CD4-positive, alpha-beta T cell treated with Interleukin-21 for 1 hour (primary cell): ENCODE data around the gene GPC3.

Experiments used
- DNase-seq: peaks from one replicate; pipeline ENCODE4 v3.0.0-alpha.2; 2020

Gene GPC3

DNA sequence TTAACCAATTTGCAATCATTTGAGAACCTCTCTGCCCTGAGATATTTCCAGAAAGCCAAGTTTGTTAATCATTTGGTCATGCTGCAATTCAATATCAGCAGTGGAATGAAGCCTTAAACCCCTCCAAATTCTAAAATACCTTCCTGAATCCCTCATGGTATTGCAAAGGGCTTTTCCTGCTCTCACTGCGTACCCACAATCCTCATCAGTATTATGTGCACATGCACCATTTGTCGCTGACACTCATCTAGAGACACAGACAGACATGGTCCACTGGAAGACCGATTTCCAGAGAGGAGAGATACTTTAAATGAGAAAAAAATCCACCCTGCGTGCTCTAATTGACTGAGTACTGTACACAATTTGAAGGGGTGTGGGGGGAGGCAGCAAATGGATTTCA, 104.4 kb downstream of the GPC3 start:
- DNase-seq = no peak

DNA sequence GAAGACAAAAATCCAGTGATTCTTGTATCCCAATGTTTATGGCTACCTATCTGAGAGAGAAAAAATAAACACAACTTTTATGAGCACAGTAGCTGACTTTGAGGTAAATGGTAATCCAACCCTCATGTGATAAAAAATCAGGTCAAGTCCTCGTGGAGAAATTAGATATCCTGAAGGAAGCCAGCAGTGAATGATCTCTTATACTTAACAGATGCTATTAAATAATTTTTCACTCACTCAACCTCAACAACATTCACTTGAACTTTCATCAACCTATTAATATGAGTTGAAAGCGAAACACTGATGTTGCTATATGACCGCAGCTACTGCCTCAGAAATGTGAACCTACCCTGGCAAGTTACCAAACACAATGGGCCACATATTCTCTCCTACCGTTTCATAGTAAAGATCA, 105.4 kb downstream of the GPC3 start:
- DNase-seq = no peak

- DNase-seq = no peak
These were observed 106.7 kb downstream of the GPC3 start for GRCh38 chrX:133878710-133879109.

GRCh38 chrX:133876646-133877045, 108.7 kb downstream of the GPC3 start:
- DNase-seq = no peak

DNA sequence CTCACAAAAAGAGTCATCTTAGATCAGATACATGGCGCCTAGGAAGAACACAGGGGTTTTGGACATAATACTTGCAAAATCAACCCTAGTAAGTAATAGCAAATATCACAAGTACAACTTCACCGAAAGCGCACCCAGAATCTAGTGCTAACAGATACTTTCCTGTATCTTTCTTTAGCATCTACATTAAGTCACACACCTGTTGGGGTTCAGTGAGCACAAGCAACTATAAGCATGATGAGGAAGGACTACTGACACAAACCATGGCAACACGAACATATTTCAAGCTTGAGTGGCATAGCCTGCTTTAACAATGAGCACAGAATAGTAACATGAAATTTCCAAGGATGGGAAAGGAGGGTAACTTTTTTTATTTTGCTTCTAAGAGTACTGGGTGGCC, 116.1 kb downstream of the GPC3 start:
- no peak for DNase-seq

DNA sequence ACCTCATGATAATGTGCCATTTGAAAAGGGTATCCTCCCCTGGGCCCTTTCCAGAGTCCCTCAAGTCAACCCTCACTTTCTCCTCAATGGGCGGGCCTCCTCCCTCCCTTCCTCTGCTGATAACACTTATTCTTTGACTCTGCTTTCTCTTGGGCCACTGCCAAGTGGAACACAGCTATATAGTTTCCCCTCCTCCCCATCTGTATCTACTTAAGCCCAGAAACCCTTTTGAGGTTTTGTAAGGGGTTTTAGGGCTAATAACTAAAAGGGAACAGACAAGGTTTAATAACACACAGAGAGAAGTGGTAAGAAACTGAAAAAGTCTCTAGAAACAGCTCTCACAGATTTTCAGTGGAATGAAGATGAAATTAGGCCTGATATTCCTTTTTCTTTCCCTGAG, 116.7 kb downstream of the GPC3 start:
- DNase-seq = no peak

DNA sequence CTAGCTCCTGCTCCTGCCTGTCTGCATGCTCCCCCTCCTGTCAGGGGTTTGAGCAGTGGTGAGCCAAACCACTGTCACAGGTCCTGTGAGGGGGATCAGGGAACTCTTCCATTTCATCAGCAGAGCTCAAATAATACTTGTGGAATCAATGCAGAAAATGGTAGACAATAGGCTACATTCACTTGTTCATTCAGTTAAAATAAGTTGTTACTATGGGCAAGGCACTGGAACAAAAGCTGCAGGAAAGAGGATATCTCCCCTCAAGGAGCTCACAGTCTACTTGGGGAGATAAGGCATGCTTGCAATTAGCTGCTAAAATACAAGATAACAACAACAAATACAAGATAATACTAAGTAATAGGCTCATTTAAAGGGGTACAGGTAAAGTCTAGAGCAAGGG, 117.1 kb downstream of the GPC3 start:
- DNase-seq = no peak

DNA sequence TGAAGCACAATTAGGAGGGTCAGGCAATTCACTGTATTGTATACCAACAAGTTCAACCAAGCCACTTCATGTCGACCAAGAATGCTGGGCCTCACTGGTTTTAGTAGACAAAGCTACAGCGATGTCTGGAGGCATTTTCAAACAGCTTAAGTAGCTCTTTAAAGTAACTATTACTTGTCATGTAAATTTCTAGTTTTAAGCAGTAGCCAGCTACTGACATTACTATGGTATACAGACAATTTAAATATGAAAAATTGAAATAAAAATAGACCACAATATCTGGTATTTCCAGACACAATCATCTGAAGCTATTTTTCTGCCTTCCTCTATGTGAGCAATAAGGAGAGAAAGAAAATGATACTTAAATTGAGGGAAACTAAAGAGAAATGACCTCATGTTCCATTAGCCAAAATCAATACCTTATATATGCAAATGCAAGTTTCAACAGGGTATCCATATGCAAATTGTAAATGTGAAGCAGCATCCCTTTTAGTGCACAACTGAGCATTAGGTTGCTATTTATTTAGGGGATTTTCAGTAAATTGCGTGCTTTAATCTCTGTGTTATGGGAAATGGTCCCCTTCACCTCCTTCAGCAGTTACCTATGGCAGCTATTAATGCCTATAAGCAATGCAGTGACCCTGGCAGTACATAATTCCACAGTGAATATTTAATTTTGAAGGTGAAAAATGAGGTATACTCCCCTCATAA, 119.5 kb downstream of the GPC3 start:
- DNase-seq = no peak

DNA sequence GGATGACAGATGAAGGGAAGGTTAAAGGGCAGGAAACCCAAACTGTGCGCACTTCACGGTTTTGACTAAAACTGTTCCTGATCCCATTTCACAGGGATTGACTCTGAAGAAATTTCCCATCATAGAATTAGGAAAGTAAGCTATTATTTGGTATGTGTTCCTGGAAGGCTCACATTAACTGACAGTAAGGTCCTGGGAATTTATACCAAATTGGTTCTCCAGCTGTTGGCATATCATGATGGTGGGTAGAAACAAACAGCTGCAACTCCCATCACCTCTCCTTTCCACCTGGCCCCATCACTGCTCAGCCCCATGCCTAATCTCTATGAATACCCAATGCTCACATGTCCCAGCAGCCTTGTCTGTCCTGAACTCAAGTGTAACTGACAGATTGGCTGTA, 121.2 kb downstream of the GPC3 start:
- no peak for DNase-seq

DNA sequence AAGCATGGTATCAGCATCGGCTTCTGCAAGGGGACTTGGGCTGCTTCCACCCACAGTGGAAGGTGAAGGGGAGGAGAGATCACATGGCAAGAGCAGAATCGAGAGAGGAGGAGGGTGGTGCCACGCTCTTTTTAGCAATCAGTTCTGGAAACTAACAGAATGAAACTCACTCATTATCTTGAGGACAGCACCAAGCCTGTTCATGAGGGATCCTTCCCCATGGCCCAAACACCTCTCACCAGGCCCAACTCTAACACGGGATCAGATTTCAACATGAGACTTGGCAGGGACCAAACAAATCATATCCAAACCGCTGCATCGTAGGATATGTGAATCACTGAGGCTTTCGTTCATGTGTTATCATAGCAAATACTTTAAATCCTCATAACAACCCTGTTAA, 125.5 kb downstream of the GPC3 start:
- DNase-seq = no peak

DNA sequence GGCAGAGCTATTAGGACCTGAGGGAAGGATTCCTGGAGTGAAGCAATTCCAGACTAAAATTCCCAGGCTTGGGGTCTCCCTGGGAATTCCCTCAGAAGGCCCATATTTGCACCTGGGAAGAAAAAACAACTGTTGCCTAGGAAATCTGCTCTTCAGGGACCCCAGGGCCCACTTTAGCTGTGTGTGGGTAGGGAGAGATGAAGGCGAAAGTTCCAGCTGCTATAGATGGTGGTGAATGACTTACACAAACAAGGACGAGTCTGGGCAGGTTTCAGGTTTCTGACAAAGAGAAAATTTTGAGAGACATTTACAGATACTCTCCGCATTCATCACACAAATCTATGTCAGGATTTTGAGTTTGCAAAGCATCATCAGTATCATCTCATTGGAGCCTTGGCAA, 126.1 kb downstream of the GPC3 start:
- DNase-seq = no peak

DNA sequence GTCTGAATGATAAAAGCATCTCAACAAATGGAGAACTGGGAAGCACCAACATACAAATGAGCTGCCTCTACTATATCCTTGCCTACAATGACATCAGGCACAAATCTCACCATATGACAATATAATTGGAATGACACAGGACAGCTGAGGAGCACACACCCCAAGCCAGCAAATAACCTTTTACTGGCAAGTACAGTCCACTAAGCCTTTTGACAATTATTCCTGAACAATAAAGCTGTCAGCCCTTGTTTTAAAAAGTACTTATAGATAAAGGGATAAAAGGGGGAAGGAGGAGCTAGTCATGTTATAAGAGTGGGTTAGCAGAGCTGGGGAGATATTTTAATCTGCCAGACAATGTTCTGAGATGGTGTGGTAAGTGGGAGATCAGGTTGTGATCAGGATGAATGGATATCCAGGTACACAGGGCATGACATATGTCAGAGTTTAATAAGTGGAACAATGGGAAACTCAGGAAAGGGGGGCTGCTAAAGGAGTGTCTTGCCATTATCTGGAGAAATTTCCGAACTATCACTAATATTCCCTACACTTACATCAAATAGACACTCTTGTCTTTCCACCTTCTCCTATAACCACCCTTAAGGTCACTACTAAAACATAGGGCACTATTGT, 127.6 kb downstream of the GPC3 start:
- DNase-seq = no peak

- no peak for DNase-seq
These were observed 128.6 kb downstream of the GPC3 start for GRCh38 chrX:133856819-133857218.

DNA sequence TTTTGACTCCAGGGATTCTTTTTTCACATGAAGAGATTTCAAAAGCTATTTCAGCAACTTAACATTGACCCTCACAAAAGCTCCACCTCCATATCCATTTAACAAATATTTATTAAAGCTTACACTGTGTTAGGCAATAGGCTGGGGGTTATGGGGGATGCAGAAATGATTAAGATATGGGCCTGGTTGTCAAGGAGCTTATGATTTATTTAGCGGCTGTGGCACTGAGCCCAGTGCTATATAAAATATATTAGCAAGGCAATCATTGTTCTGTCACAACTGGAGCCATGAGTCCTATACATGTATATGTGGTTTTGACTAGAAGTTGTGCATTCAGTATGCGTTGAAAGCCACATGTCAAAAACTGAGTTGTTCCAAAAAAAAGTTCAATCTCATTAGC, 131.1 kb downstream of the GPC3 start:
- DNase-seq = no peak

GRCh38 chrX:133852837-133853356, 132.5 kb downstream of the GPC3 start:
- DNase-seq = no peak

GRCh38 chrX:133852401-133852800, 133.0 kb downstream of the GPC3 start:
- DNase-seq = no peak

DNA sequence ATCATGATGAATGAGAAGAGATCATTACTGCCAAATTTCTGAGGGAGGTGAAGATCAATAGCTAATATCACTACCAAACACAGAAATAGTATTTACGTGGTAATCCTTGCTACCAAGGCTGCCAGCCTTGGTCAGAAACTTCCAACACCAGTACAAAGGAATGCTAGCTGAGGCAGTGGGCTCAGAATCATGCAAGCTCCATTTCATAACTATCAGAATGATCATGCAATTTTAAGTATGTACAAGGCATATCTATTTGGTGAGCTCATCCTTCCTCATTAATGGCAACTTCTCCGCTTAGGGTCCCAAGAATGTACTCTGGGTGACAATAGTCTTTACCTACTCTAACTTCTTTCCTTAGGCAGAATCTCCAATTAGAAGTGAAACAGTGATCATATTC, 135.0 kb downstream of the GPC3 start:
- DNase-seq = no peak

- no peak for DNase-seq
These were observed 135.7 kb downstream of the GPC3 start for GRCh38 chrX:133849676-133850075.

- DNase-seq = no peak
These were observed 137.9 kb downstream of the GPC3 start for GRCh38 chrX:133847340-133847994.

- DNase-seq = no peak
These were observed 139.1 kb downstream of the GPC3 start for GRCh38 chrX:133846311-133846710.

- no peak for DNase-seq
These were observed 145.0 kb downstream of the GPC3 start for GRCh38 chrX:133840415-133840814.

DNA sequence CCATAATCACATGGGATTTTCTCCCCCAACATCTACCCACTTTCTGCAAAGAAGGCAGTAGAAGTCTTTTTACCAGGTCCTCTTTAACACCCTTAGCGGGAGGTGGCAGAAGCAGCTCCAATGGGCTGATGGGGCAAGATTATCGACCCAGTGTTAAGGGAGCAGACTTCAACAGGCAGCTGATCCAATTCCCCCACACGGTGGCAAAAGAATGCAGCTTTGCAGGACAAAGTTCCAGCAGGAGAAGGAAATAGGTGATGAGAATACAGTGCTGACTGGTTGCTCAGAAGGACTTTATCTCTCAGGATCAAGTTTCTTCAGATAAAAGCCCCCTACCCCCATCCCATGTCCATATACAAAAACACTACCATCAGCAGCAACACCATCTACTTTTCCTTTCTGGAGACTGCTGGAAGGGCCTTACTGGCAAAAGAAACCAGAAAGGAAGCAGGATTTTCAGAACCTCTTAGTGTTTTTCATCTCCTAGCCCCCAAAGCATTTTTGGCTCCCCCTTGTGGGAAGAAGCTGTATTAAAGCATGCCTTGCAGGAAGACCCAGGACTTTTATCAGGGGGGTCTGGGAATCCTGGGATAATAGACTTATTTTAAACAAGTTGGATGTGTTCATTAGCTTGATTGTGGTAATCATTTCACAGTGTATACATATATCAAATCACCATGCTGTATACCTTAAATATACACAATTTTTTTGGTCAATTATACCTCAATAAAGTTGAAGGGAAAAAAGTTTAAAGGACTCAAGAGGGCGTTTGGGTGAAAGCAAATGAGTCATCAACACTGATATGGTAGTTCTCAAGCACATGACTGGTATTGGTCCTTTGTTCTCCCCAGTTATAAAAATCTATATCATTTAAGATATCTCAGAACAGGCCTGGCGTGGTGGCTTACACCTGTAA, 146.4 kb downstream of the GPC3 start:
- peak; percentile 21 for DNase-seq

- no peak for DNase-seq
These were observed 148.3 kb downstream of the GPC3 start for GRCh38 chrX:133837091-133837490.
